ENCODE measurements around the gene UBA1.

GRCh38 chrX:47198687-47199080 lies 5.1 kb downstream of the UBA1 start:
- no peak for TF ChIP-seq POLR2A (IDR thresholded peaks at IDR 0.05)
- no peak for TF ChIP-seq POLR2AphosphoS5 (IDR thresholded peaks at IDR 0.05; ENCODE audit: insufficient read depth in 1 of 2, low read depth in 1 of 2)
- no peak for TF ChIP-seq CTCF (IDR thresholded peaks at IDR 0.05)

Data from vagina (tissue), 2 donors.